NT2/D1 (cell line): ENCODE data around the gene GALNT18.

Experiments used
- SUZ12 ChIP-seq: IDR thresholded peaks from 2 replicates; pipeline ENCODE4 v1.6.1; 2011; ENCODE audit not compliant: insufficient read length, insufficient read depth; ENCODE audit errors: extremely low read depth
- YY1 ChIP-seq: IDR thresholded peaks from 2 replicates; pipeline ENCODE4 v1.6.1; 2011; ENCODE audit not compliant: insufficient read length, insufficient read depth
- ZNF274 ChIP-seq: IDR thresholded peaks from 2 replicates; pipeline ENCODE4 v1.6.1; 2011; ENCODE audit warnings: mild to moderate bottlenecking, low read depth, low read length

DNA sequence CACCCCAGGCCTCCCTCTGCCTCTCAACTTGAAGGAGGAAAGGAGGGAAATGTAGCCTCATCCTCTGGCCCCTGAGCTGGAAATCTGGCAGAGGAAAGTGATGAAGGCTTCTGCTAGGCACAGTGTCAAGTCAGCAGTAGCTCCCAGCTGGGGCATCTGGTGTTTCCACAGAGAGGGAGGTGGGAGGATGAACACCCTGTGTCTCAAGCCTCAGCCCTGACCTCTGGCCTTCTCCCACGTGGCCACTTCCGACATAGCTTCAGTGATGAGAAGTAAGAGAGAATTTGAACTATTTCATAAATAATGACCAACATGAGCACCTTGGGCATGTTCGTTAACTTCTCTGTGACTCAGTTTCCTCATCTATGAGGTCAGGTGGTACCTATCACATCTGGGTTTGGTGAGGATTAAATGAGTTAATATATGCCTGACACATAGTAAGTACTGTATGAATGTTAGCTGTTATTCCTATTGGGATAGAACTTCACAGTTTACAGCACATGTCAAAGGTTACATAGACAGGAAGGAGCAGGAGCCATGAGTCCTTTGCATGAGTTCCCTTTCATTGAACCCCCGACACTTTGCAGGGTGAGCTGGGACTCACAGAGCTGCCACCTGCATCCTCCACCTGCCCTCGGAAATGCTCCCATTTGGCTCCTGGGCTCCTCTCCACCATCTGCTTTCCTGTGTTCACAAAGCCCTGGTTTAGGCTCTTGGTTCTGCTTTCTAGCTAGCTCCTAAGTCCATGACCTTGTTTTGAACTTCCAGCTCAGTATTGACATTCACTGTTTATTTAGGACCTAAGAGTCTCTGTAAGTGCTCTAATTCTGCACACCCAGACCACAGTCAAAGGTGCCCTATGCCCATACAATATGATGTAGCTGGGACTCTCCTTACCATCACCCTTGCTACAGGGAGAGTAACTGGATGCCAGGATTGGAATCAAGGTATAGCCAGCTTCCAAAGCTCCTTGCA, 330.5 kb downstream of the GALNT18 start:
- TF ChIP-seq ZNF274: no peak
- no peak for TF ChIP-seq YY1
- TF ChIP-seq SUZ12: no peak
